Measurements from ENCODE around the gene TMEM106B. TPM values are rescaled to one million over a fixed set of nuclear protein-coding genes. Genes with fewer than 3 reads are reported as not detected.

Gene TMEM106B
- total and polyA plus RNA-seq, 2 of the 8 experiments (the other 6 are each of a cell fraction or from before 2014, with no cell fraction given) = 16.0 to 29.1 TPM

GRCh38 chr7:12222889-12223579 is 11.9 kb downstream of the TMEM106B start:
- no peak for TF ChIP-seq SIRT6 (IDR thresholded peaks at IDR 0.05; ENCODE audit: low read length)
- TF ChIP-seq SP2 (IDR thresholded peaks at IDR 0.05; ENCODE audit: low read length) = no peak
- TF ChIP-seq CTBP2 (IDR thresholded peaks at IDR 0.05; ENCODE audit: borderline replicate concordance, insufficient read depth, insufficient read length, low read length) = no peak
- TF ChIP-seq KDM5A (IDR thresholded peaks at IDR 0.05; ENCODE audit: low read length) = no peak
- WGBS, 2 experiments (ENCODE audit: extremely low coverage in 1 of 2, insufficient coverage in 1 of 2, insufficient read length in 1 of 2, insufficient replicate concordance in 2 of 2, low coverage in 1 of 2, low lambda C conversion rate in 2 of 2, missing lambda C conversion rate in 1 of 2) = 45 to 100% methylated on average over 1 of the region's 1 CpG
- no peak overlapping the region for H2BK15ac ChIP-seq (ENCODE audit: low read length)
- no peak for FAIRE-seq
- no peak overlapping the region for H3K4ac ChIP-seq (replicated peaks; ENCODE audit: insufficient read length, low read depth, low read length)
- no peak overlapping the region for H2BK20ac ChIP-seq (ENCODE audit: low read length)
- CTCF ChIA-PET (ENCODE audit: partially characterized antibody) = interaction anchor here (1.2 kb wide), 1 partner anchor 590 kb away, joined by 3 read pairs; no protein-coding TSS in a partner anchor
- H2AK5ac ChIP-seq (ENCODE audit: low read depth, low read length) = no peak overlapping the region
- H4K8ac ChIP-seq (ENCODE audit: extremely low read depth, insufficient read depth, low read length) = no peak overlapping the region
- no peaks in the 10 kb centered on the region for H3K9me3 ChIP-seq (ENCODE audit: insufficient read depth in 2 of 2, low read depth in 1 of 2, low read length in 1 of 2)
- no peak overlapping the region for H2AFZ ChIP-seq (ENCODE audit: low read length)
- H2BK120ac ChIP-seq (replicated peaks; ENCODE audit: low read depth, low read length) = no peak overlapping the region
- H3K18ac ChIP-seq (ENCODE audit: extremely low read depth, low read length) = no peak overlapping the region
- H3K36me3 ChIP-seq (ENCODE audit: control insufficient read depth in 2 of 4, insufficient read depth in 4 of 4, low read length in 3 of 4) = peaks cover 0 to 38% (median 4%) of the 10 kb centered on the region in 4 experiments; a peak in 5 of 8 replicates
- no peaks in the 10 kb centered on the region for H3K79me1 ChIP-seq (ENCODE audit: low read depth, low read length)
- no peak overlapping the region for H3K56ac ChIP-seq (replicated peaks; ENCODE audit: insufficient read length, low read depth, low read length)
- H2BK12ac ChIP-seq (ENCODE audit: low read depth, low read length) = no peak overlapping the region
- no peak overlapping the region for H3K4me3 ChIP-seq (ENCODE audit: extremely low read depth in 1 of 4, insufficient read depth in 2 of 4, low read depth in 3 of 4, low read length in 4 of 4)
- H3K4me2 ChIP-seq (ENCODE audit: insufficient read depth in 1 of 2, low read depth in 2 of 2, low read length in 2 of 2) = no peak overlapping the region
- H3K23me2 ChIP-seq (ENCODE audit: low read depth, low read length) = no peaks in the 10 kb centered on the region; the same call in 1 of the 2 replicates
- H2BK5ac ChIP-seq (ENCODE audit: low read depth, low read length) = no peak overlapping the region
- H3K14ac ChIP-seq (ENCODE audit: insufficient read length) = no peak overlapping the region
- H4K5ac ChIP-seq (ENCODE audit: insufficient read length, low read depth, low read length) = no peak overlapping the region
- peaks cover 0 to 1% of the 10 kb centered on the region in 2 experiments for H4K20me1 ChIP-seq (replicated peaks in 1 of 2; ENCODE audit: control insufficient read depth in 1 of 2, insufficient read depth in 2 of 2, low read length in 2 of 2)
- H4K91ac ChIP-seq (replicated peaks; ENCODE audit: insufficient read length, low read length) = no peak overlapping the region
- DNase-seq (ENCODE audit: low read depth in 1 of 2, low spot score in 2 of 2) = no peak
- no peaks in the 10 kb centered on the region for H3K4me1 ChIP-seq (replicated peaks in 1 of 4; ENCODE audit: control insufficient read depth in 3 of 4, insufficient read depth in 4 of 4, low read length in 3 of 4)
- no peak overlapping the region for H3K23ac ChIP-seq (ENCODE audit: insufficient read length)
- no peak overlapping the region for H3K27ac ChIP-seq (ENCODE audit: low read depth, low read length)
- POLR2A ChIA-PET (ENCODE audit: partially characterized antibody) = no interaction called here
- H3K9ac ChIP-seq (replicated peaks in 1 of 4; ENCODE audit: extremely low read depth in 1 of 4, low read depth in 3 of 4, low read length in 3 of 4) = no peak overlapping the region
- no peaks in the 10 kb centered on the region for H3K79me2 ChIP-seq (ENCODE audit: control insufficient read depth in 1 of 2, insufficient read depth in 2 of 2, low read length in 2 of 2)
- H3K27me3 ChIP-seq (replicated peaks in 1 of 4; ENCODE audit: control insufficient read depth in 3 of 4, extremely low read depth in 1 of 4, insufficient read depth in 3 of 4, low read length in 3 of 4) = no peaks in the 10 kb centered on the region

All from H1 (cell line).